A549 treated with CpdA at 1 μM for 4 hours (cell line): ENCODE data around the gene INS. TPM values are rescaled to one million over a fixed set of nuclear protein-coding genes. Genes with fewer than 3 reads are reported as not detected.

ENCODE experiments used
- total RNA-seq: library from RNA; stranded (reverse); fragments of 200-300 nt; extraction: Qiagen RNA extraction; gene quantifications from 5 replicates; pipeline ENCODE4 v1.2.3, GENCODE V29; 2022; ENCODE audit warnings: low read depth

Gene INS
- not detected in 5 replicates for total RNA-seq

DNA sequence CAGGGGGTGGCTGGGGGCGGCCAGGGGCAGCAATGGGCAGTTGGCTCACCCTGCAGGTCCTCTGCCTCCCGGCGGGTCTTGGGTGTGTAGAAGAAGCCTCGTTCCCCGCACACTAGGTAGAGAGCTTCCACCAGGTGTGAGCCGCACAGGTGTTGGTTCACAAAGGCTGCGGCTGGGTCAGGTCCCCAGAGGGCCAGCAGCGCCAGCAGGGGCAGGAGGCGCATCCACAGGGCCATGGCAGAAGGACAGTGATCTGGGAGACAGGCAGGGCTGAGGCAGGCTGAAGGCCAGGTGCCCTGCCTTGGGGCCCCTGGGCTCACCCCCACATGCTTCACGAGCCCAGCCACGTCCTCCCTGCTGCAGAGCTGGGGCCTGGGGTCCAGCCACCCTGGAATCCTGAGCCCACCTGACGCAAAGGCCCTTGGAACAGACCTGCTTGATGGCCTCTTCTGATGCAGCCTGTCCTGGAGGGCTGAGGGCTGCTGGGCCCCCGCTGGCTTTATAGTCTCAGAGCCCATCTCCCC is at the start of gene INS:
TSS of gene INS (minus strand) at position 474 of the 524 bp plus-strand sequence. CDS start at position 236, 238 bp downstream.

DNA sequence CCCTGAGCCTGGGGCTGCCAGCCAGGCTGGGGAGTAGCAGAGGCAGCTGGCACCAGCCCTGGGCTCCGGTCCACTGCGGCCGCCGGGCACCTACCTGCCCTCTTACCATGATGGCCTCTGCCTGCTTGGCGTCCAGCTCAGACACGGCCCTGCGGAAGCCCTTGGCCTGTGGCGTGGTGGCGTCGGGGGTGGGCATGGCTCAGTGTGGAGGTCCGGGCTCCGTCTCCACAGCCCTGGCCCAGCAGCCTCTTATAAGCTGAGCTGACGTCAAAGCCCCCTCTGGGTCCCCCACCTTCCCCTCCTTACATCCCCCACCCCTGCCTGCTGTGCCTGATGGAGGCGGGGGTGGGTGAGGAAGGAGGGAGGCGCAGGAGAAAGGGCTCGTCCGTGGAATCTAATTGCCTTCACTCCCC is 10.6 kb upstream of the INS start, which contains the start of gene TH:
TSS of gene TH (minus strand) at position 225 of the 413 bp plus-strand sequence. CDS start at position 196, 29 bp downstream.

DNA sequence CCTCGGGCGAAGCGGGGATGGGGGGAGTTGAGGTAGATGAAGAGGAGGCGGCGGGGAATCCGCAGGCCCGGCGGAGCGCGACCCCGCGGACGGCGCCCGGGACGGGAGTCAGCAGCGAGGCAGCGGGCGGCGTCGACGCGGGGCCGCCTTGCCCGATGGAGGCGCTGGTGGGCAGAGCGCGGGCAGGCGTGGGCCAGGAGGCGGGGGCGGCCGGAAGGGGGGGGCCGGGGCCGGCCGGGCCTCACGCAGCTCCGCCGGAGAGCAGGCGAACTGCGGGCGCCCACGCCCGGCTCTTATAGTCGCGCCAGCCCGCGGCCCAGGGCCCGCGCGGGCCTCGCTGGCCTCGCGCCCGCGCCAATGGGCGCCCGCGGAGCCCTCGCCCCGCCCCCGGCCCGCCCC is 21.9 kb downstream of the INS start, which contains the start of gene IGF2:
TSS of gene IGF2 (minus strand) at position 267 of the 399 bp plus-strand sequence. CDS start 3,866 bp downstream, outside the sequence.

Other genes with a start within 250 kb of the INS start
- not detected in 5 replicates for gene TNNT3, start 241.5 kb downstream of the INS start, total RNA-seq
- 147 to 160 TPM (median 156 TPM) in 5 replicates for gene MRPL23, start 213.9 kb downstream of the INS start, total RNA-seq
- 7.0 to 13.2 TPM (median 9.8 TPM) in 5 replicates for gene H19, start 163.4 kb downstream of the INS start, total RNA-seq
- gene IGF2, start 21.8 kb downstream of the INS start, total RNA-seq, result 1.3 to 3.3 TPM (median 1.9 TPM) in 5 replicates
- gene TH, start 10.6 kb upstream of the INS start, total RNA-seq, result 0.09 TPM in 1 of 5 replicates, not detected in the others
- gene ASCL2, start 109.4 kb upstream of the INS start, total RNA-seq, result 0.03 to 0.07 TPM in 2 of 5 replicates, not detected in the others
- gene C11orf21, start 140.7 kb upstream of the INS start, total RNA-seq, result not detected in 5 replicates
- gene TSPAN32, start 140.8 kb upstream of the INS start, total RNA-seq, result not detected in 5 replicates
- gene CD81, start 216.1 kb upstream of the INS start, total RNA-seq, result 281 to 422 TPM (median 421 TPM) in 5 replicates
- 45.5 to 81.8 TPM (median 73.8 TPM) in 5 replicates for gene TSSC4, start 239.5 kb upstream of the INS start, total RNA-seq